GM18507 (cell line): Measurements from ENCODE around the gene COLEC11.

Experiments
- DNase-seq: peaks from one replicate; pipeline ENCODE4 v3.0.0; 2011; ENCODE audit warnings: low read depth; ENCODE audit not compliant: insufficient read length; ENCODE audit errors: extremely low spot score
- FAIRE-seq: peaks from 2 replicates; lab custom pipeline; 2011; peaks lifted over from hg19 to GRCh38; lab: Jason Lieb, UNC

The COLEC11 gene

GRCh38 chr2:3682811-3683210 lies 87.9 kb downstream of the COLEC11 start:
- DNase-seq (no peak), FAIRE-seq (no peak)

GRCh38 chr2:3683748-3684454 lies 89.0 kb downstream of the COLEC11 start:
- DNase-seq: no peak

GRCh38 chr2:3689998-3690748 lies 95.3 kb downstream of the COLEC11 start:
- FAIRE-seq: no peak
- DNase-seq: no peak

More at GRCh38 chr2:3683748-3684454, 89.0 kb downstream of the COLEC11 start:
- FAIRE-seq: no peak

- no peak for FAIRE-seq
- DNase-seq: no peak
Measured at GRCh38 chr2:3692375-3692774, 97.5 kb downstream of the COLEC11 start.
